Gastrocnemius medialis (tissue), 4 donors: ENCODE data around the gene MAN1B1. TPM values are rescaled to one million over a fixed set of nuclear protein-coding genes. Genes with fewer than 3 reads are reported as not detected.

Experiments used
- ATAC-seq, 2 donors: fragments of 150-250 bp; one replicate each; pipeline ENCODE4 v1.9.1; 2016
- DNase-seq, 2 donors: peaks; one replicate each; pipeline ENCODE4 v3.0.0-alpha.2; 2019
- H3K27ac ChIP-seq, 4 donors: fragments of 200-600 bp; sonication (generic); 1 replicate in 1 of 4; 2 replicates in 3 of 4; pipeline ENCODE4 v1.5.1; 2016 to 2018; ENCODE audit warnings: mild to moderate bottlenecking in 2 of 4, moderate library complexity in 1 of 4
- H3K27me3 ChIP-seq, 3 donors: fragments of 200-600 bp; sonication (generic) in 2 of 3; 1 replicate in 1 of 3; 2 replicates in 2 of 3; pipeline versions ENCODE4 v1.5.1 to v1.6.0; 2016 to 2019; ENCODE audit warnings: mild to moderate bottlenecking in 1 of 3, moderate library complexity in 1 of 3
- H3K36me3 ChIP-seq, 2 donors: fragments of 200-600 bp; sonication (generic) in 1 of 2; one replicate each; pipeline ENCODE4 v1.5.1; 2017 to 2018
- H3K4me1 ChIP-seq, 2 donors: fragments of 200-600 bp; sonication (generic) in 1 of 2; one replicate each; pipeline ENCODE4 v1.5.1; 2016 to 2017; ENCODE audit warnings: mild to moderate bottlenecking in 2 of 2
- H3K4me3 ChIP-seq, 4 donors: fragments of 200-600 bp; sonication (generic) in 3 of 4; 1 replicate in 1 of 4; 2 replicates in 3 of 4; pipeline ENCODE4 v1.5.1; 2016 to 2019; ENCODE audit warnings: mild to moderate bottlenecking in 2 of 4
- H3K9me3 ChIP-seq, 3 donors: fragments of 200-600 bp; sonication (generic) in 2 of 3; 1 replicate in 1 of 3; 2 replicates in 2 of 3; pipeline ENCODE4 v1.5.1; 2016 to 2019
- POLR2A ChIP-seq, 2 donors: fragments of 450-650 bp; IDR thresholded peaks; one replicate each; pipeline ENCODE4 v1.6.1; 2017; ENCODE audit warnings: antibody characterized with exemption in 2 of 2, mild to moderate bottlenecking in 2 of 2, moderate library complexity in 2 of 2
- in situ Hi-C, 4 donors: fragments of 200-750 bp; cut with MboI; loops; one replicate each; pipeline versions ENCODE4 v1.15.0 to v1.8.0; 2017; ENCODE audit warnings: low sequenced_read_pairs in 4 of 4
- intact Hi-C: fragments of 100-400 bp; cut with DNase I; formaldehyde crosslinking; loops from one replicate; pipeline ENCODE4 v1.15.1; 2023; ENCODE audit warnings: low total_unique reads
- total RNA-seq, 4 donors: library from RNA; depleted of rRNA; stranded (reverse); fragments of >200 nt; gene quantifications; one replicate each; pipeline versions ENCODE4 v1.1.0 to v1.2.3, GENCODE V29; 2016
- TF ChIP-seq, protein P1 (sequence below), 5 experiments: fragments of 450-650 bp in 3 of 5; fragments of 200-600 bp in 2 of 5; sonication (generic) in 2 of 5; IDR thresholded peaks in 4 of 5; conservative IDR thresholded peaks in 1 of 5; 1 replicate in 4 of 5; 2 replicates in 1 of 5; pipeline ENCODE4 v1.5.1; 2016 to 2019; ENCODE audit warnings: antibody characterized with exemption in 5 of 5, mild to moderate bottlenecking in 3 of 5, moderate library complexity in 3 of 5

Gene MAN1B1
- total RNA-seq, 4 donors from 2014 or later, result 15.9 to 31.9 (median 21.1) TPM

DNA sequence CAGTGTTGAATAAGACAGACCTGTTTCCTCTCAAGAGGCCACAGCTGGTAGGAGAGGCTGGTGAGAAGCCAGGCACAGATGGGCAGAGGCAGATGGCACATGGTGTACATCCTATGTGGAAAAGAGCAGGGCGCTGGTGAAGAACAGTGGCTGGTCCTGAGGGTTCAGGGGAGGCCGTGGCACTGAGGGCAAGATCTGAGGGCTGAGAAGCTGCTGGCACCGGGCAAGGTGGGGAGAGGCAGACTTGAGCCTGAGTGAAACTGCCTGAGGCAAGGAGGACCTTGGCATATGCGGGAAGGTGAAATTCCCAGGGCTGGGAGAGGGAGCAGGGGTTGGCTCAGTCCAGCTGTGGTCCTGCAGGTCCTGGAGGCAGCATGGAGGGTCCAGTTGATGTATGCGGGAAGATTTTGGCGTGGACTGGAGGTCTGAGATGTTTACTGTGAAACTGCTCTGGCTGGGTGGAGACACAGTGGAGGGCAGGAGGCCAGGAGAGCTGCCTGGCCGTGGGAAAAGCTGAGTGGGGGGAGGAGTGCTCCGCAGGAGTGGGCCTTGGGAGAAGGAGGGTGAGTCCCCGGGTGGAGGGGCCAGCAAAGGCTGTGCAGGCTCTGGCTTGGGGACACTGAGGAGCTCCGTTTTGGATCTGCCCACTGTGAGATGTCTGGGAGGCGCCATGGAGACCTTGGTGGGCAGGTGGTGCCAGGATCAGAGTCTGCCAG, 2.6 kb downstream of the MAN1B1 start:
- no peak for DNase-seq
- H3K9me3 ChIP-seq, result no peaks in the 10 kb centered on the region
- TF ChIP-seq POLR2A (IDR thresholded peaks at IDR 0.05), result no peak
- TF ChIP-seq, protein P1, sequence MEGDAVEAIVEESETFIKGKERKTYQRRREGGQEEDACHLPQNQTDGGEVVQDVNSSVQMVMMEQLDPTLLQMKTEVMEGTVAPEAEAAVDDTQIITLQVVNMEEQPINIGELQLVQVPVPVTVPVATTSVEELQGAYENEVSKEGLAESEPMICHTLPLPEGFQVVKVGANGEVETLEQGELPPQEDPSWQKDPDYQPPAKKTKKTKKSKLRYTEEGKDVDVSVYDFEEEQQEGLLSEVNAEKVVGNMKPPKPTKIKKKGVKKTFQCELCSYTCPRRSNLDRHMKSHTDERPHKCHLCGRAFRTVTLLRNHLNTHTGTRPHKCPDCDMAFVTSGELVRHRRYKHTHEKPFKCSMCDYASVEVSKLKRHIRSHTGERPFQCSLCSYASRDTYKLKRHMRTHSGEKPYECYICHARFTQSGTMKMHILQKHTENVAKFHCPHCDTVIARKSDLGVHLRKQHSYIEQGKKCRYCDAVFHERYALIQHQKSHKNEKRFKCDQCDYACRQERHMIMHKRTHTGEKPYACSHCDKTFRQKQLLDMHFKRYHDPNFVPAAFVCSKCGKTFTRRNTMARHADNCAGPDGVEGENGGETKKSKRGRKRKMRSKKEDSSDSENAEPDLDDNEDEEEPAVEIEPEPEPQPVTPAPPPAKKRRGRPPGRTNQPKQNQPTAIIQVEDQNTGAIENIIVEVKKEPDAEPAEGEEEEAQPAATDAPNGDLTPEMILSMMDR (IDR thresholded peaks at IDR 0.05 in 4 of 5, conservative IDR thresholded peaks at IDR 0.05 in 1 of 5), result no peak
- no peaks in the 10 kb centered on the region for H3K27me3 ChIP-seq
- H3K27ac ChIP-seq, result no peak overlapping the region
- H3K4me3 ChIP-seq, result no peak overlapping the region
- H3K4me1 ChIP-seq, result peaks cover 18 to 21% of the 10 kb centered on the region in 2 donors
- no peak for ATAC-seq
- intact Hi-C loops (loop anchor here (5.0 kb wide), 2 partner anchors 202 to 607 kb away; partner anchors contain the start of genes SEC16A and TRAF2), in situ Hi-C loops (no loop called here)
- peaks cover 0 to 29% of the 10 kb centered on the region in 2 donors for H3K36me3 ChIP-seq

DNA sequence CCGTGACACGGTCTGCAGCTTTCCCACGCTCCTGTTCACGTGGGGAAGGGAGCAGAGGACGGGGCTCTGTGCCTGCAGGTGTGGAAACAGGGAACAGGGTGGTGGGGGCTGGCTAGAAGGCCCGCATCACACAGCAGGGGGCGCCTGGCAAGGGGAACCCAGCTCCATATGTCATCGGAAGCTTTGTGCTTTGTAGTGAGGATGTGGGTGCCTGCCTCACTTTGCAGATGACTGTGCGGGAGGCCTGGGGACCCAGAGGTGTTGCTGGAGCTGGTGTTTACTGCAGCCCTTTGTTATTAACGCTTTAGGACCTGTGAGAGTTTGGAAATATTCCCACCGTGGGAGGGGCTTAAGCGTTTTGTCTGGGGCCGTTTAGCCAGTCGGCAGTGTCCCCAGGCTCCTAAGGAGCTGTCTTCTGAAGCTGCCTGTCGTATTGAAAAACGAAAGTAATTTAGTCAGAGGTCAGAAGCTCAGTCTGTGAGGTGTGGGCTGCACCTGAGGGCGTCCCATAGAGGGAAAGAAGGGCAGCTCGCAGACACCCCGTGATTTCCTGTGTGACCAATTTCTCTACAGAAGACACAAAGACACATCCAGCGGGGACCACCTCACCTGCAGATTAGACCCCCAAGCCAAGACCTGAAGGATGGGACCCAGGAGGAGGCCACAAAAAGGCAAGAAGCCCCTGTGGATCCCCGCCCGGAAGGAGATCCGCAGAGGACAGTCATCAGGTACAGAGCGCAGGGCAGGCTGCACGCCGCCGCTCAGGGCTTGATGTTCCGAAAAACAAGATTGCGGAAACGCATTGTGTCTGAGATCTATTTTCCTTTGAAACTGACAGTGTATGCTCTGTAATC, 9.1 kb downstream of the MAN1B1 start:
- peaks cover 0 to 68% of the 10 kb centered on the region in 2 donors for H3K36me3 ChIP-seq
- no peaks in the 10 kb centered on the region for H3K4me1 ChIP-seq
- ATAC-seq, result no peak
- no peak for TF ChIP-seq POLR2A (IDR thresholded peaks at IDR 0.05)
- TF ChIP-seq, protein P1 (IDR thresholded peaks at IDR 0.05 in 4 of 5, conservative IDR thresholded peaks at IDR 0.05 in 1 of 5), result no peak
- H3K4me3 ChIP-seq, result no peak overlapping the region
- no peaks in the 10 kb centered on the region for H3K27me3 ChIP-seq
- no peak for DNase-seq
- in situ Hi-C loops, result no loop called here
- H3K27ac ChIP-seq, result no peak overlapping the region
- intact Hi-C loops, result no loop called here
- no peaks in the 10 kb centered on the region for H3K9me3 ChIP-seq

DNA sequence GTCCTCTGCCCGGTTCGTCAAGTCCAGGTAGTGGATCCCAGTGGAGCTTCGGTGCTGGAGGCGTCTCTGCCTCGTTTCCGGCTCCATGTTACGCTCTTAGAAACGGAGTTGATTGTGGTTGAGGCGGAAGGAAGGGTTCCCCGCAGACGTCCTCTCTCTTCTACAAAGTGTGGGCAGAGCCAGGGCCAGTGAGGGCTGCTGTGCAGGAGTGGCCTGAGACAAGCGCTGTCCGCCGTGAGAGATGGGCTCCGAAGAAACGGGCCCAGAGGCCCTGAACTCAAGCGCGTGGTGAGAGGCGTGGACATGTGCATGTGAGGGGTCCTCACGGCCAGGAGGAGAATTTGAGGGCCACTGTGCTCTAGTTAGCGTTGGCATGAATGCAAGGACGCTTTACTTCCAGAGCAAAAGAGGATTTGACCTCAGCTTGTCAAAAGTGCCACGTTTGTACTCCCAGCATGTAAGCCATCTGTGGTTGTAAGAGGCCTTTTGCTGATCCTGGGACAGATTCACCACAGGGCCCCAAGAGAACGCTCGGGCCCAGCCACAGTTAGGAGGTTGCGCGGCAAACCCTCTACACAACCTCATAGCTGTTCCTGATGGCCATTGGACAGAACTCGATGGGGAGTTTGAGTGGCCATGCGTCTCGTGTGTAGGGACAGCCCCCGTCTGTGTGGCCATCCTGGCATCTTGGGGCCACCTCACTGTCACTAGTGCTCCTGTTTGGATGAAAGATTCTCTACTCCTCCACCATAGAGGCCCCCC, 10.2 kb downstream of the MAN1B1 start:
- no peak overlapping the region for H3K27ac ChIP-seq
- no peaks in the 10 kb centered on the region for H3K4me1 ChIP-seq
- no peak overlapping the region for H3K4me3 ChIP-seq
- peaks cover 0 to 76% of the 10 kb centered on the region in 2 donors for H3K36me3 ChIP-seq
- TF ChIP-seq, protein P1 (IDR thresholded peaks at IDR 0.05 in 4 of 5, conservative IDR thresholded peaks at IDR 0.05 in 1 of 5), result no peak
- TF ChIP-seq POLR2A (IDR thresholded peaks at IDR 0.05), result no peak
- no peaks in the 10 kb centered on the region for H3K27me3 ChIP-seq
- no peak for ATAC-seq
- no peak for DNase-seq
- no peaks in the 10 kb centered on the region for H3K9me3 ChIP-seq
- in situ Hi-C loops (no loop called here), intact Hi-C loops (no loop called here)

DNA sequence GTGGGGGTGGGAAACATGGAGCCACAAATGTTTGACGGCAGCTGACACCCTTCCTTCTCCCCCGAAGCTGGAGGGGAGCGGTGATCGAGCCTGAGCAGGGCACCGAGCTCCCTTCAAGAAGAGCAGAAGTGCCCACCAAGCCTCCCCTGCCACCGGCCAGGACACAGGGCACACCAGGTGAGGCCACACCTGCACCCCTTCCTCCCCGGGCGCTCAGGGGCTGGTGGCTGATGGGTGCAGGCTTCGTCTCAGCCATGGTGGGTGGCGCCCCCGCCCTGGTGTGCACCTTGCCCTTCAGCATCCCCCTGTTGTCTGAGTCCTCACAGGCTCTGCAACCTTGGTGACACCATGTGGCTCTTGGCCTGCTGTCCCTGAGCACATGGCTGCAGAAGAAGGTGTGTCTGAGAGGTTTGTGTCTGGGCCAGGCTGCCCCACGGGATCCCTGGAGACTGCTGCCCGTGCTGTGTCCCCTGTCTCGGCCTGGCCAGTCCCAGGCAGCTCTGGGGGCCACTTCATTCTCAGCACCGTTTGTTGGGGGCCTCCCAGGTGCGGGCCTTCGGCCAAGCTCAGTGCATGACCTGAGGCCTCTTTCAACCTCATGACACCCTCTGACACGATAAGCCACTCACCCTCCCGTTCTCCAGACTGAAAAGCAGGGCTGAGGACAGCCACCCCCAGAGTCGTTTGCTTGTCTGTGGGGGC, 11.1 kb downstream of the MAN1B1 start:
- Histone ChIP-seq H3K4me3 (no peak overlapping the region), H3K4me1 (no peaks in the 10 kb centered on the region), H3K36me3 (peaks cover 0 to 76% of the 10 kb centered on the region in 2 donors), H3K27me3 (no peaks in the 10 kb centered on the region), H3K27ac (no peak overlapping the region), H3K9me3 (no peaks in the 10 kb centered on the region)
- DNase-seq (no peak), ATAC-seq (no peak)
- intact Hi-C loops (no loop called here), in situ Hi-C loops (no loop called here)
- TF ChIP-seq, protein P1 (IDR thresholded peaks at IDR 0.05 in 4 of 5, conservative IDR thresholded peaks at IDR 0.05 in 1 of 5), result no peak
- TF ChIP-seq POLR2A (IDR thresholded peaks at IDR 0.05), result no peak
